ENCODE results near the gene EVL.
"Not testable (repeated sequence)": the region's sequence is repeated elsewhere in the genome, so short reads cannot be mapped to it uniquely, and the experiment has no call there.

EVL gene

GRCh38 chr14:100148837-100149731 is 83.9 kb downstream of the EVL start:
- no peak for DNase-seq

- DNase-seq: no peak
These were observed 84.8 kb downstream of the EVL start for GRCh38 chr14:100149851-100150611.

- no peak for DNase-seq
These were observed 85.8 kb downstream of the EVL start for GRCh38 chr14:100150932-100151587.

- no peak for DNase-seq
These were observed 86.9 kb downstream of the EVL start for GRCh38 chr14:100152091-100152490.

- DNase-seq: no peak
These were observed 88.3 kb downstream of the EVL start for GRCh38 chr14:100153560-100153959.

- peak; percentile 18 for DNase-seq
These were observed 89.9 kb downstream of the EVL start for GRCh38 chr14:100155049-100155621.

- DNase-seq: no peak
These were observed 90.8 kb downstream of the EVL start for GRCh38 chr14:100155756-100156616.

GRCh38 chr14:100156776-100157175 is 91.6 kb downstream of the EVL start:
- DNase-seq: no peak

- not testable (repeated sequence) for DNase-seq
These were observed 92.5 kb downstream of the EVL start for GRCh38 chr14:100157548-100158232.

GRCh38 chr14:100158566-100159093 is 93.4 kb downstream of the EVL start:
- no peak for DNase-seq

- DNase-seq: no peak
These were observed 94.1 kb downstream of the EVL start, which contains the start of gene DEGS2 for GRCh38 chr14:100159094-100159864. TSS of gene DEGS2 (minus strand) at chr14:100159645. CDS start at chr14:100159587, 58 bp downstream.

GRCh38 chr14:100159865-100160533 is 94.8 kb downstream of the EVL start:
- DNase-seq: no peak

- no peak for DNase-seq
These were observed 95.3 kb downstream of the EVL start for GRCh38 chr14:100160534-100160916.

GRCh38 chr14:100165376-100165775 is 100.2 kb downstream of the EVL start:
- no peak for DNase-seq

- DNase-seq: no peak
These were observed 100.7 kb downstream of the EVL start for GRCh38 chr14:100165831-100166440.

GRCh38 chr14:100168506-100168905 is 103.3 kb downstream of the EVL start:
- no peak for DNase-seq

- DNase-seq: no peak
These were observed 105.7 kb downstream of the EVL start for GRCh38 chr14:100170880-100171279.

GRCh38 chr14:100172811-100173210 is 107.6 kb downstream of the EVL start:
- DNase-seq: no peak

GRCh38 chr14:100173353-100173752 is 108.1 kb downstream of the EVL start:
- no peak for DNase-seq
